A673 (cell line): ENCODE results near the gene PPP2R5E.

Experiments
- CTCF ChIP-seq: fragments of 300-800, 200-600 bp; sonication (generic); conservative IDR thresholded peaks from 2 replicates; pipeline ENCODE4 v1.5.1; 2017; ENCODE audit warnings: low read depth, mild to moderate bottlenecking, antibody characterized with exemption, low read length, moderate library complexity, mixed read lengths
- EZH2 ChIP-seq: fragments of 200-600 bp; sonication (generic); IDR thresholded peaks from 2 replicates; pipeline ENCODE4 v1.6.1; 2017; ENCODE audit warnings: borderline replicate concordance, low read depth, mild to moderate bottlenecking, mixed read lengths, antibody characterized with exemption, low read length; ENCODE audit not compliant: poor library complexity, severe bottlenecking

- TF ChIP-seq CTCF (no peak), EZH2 (no peak)
Measured at GRCh38 chr14:63406333-63406732, 136.8 kb downstream of the PPP2R5E start.
